ENCODE results near the gene TSPAN10. TPM values are rescaled to one million over a fixed set of nuclear protein-coding genes. Genes with fewer than 3 reads are reported as not detected.

Gene TSPAN10
- total and polyA plus RNA-seq, 9 of the 15 experiments (the other 6 are each of a cell fraction or from before 2014, with no cell fraction given), result 0.05 to 0.31 (median 0.13) TPM; not detected in 1

GRCh38 chr17:81608082-81608481 lies 28.9 kb upstream of the TSPAN10 start (continued):
- TF ChIP-seq ZNF785 (CRISPR knock-in tag; IDR thresholded peaks at IDR 0.05) (no peak), THRA (IDR thresholded peaks at IDR 0.05) (no peak)

- TF ChIP-seq POLR2G (IDR thresholded peaks at IDR 0.05; ENCODE audit: low read depth, low read length), result 0 out of 2 replicates have a peak, but pooled peaks have one; percentile 34
- no peak for TF ChIP-seq ZNF431 (CRISPR knock-in tag; IDR thresholded peaks at IDR 0.05)
- no peak for DNase-seq (ENCODE audit: extremely low read depth in 1 of 4, low spot score in 3 of 4)
- Histone ChIP-seq H3K4me3 (no peak overlapping the region), H3K9me1 (ENCODE audit: control insufficient read depth, insufficient read depth, low read length) (no peaks in the 10 kb centered on the region), H2AFZ (ENCODE audit: low read depth, low read length) (no peak overlapping the region), H3K36me3 (ENCODE audit: control insufficient read depth, insufficient read depth, low read length) (peaks cover 88% of the 10 kb centered on the region), H3K4me1 (replicated peaks in 1 of 2; ENCODE audit: control insufficient read depth in 2 of 2, insufficient read depth in 2 of 2, low read length in 2 of 2) (no peaks in the 10 kb centered on the region), H4K20me1 (replicated peaks; ENCODE audit: control insufficient read depth, insufficient read depth, low read length) (peaks cover 5% of the 10 kb centered on the region; the same call in 1 of the 2 replicates), H3K9me3 (replicated peaks; ENCODE audit: control insufficient read depth, insufficient read depth, low read depth, low read length) (no peaks in the 10 kb centered on the region), H3K79me2 (ENCODE audit: control insufficient read depth, insufficient read depth, low read length) (peaks cover 38% of the 10 kb centered on the region), H3K27me3 (ENCODE audit: control insufficient read depth in 2 of 2, insufficient read depth in 2 of 2, low read length in 2 of 2) (no peaks in the 10 kb centered on the region), H3K27ac (ENCODE audit: extremely low read depth, low read depth, low read length) (no peak overlapping the region), H3K4me2 (ENCODE audit: insufficient read depth, low read length) (no peak overlapping the region), H3K9ac (ENCODE audit: insufficient read depth in 1 of 2, low read depth in 2 of 2, low read length in 2 of 2) (peak overlapping the region in 1 of 2 experiments; percentile 77; a peak in 1 of 4 replicates)
- ATAC-seq, result no peak
- intact Hi-C loops (cut with micrococcal nuclease) (no loop called here), in situ Hi-C loops (cut with MboI) (no loop called here)
- BruUV-seq (replicated peaks), result no TSS peak
- POLR2A ChIA-PET, result interaction anchor here (0.7 to 1.6 kb wide), 5 partner anchors 12 to 177 kb away, joined by 3 to 4 read pairs (median 3); no protein-coding TSS in a partner anchor
- no peak for FAIRE-seq
- CTCF ChIA-PET (ENCODE audit: low intra/inter-chr PET ratio), result no interaction called here
- WGBS (ENCODE audit: insufficient coverage, low coverage, missing lambda C conversion rate), result 88% methylated on average over 13 of the region's 13 CpGs
Measured at GRCh38 chr17:81608605-81609004, 28.4 kb upstream of the TSPAN10 start.
